Fibroblast of villous mesenchyme (primary cell): Measurements from ENCODE around the gene MFSD11. TPM values are rescaled to one million over a fixed set of nuclear protein-coding genes. Genes with fewer than 3 reads are reported as not detected.

Experiments used
- DNase-seq: peaks from one replicate; pipeline ENCODE4 v3.0.0-alpha.2; 2010; ENCODE audit warnings: low read depth
- H3K4me3 ChIP-seq: 2 replicates; pipeline ENCODE4 v1.5.1; 2011; ENCODE audit warnings: low read depth, mild to moderate bottlenecking, low read length
- total RNA-seq: library from RNA; depleted of rRNA; stranded (reverse); fragments of >200 nt; gene quantifications from 2 replicates; pipeline ENCODE4 v1.2.3, GENCODE V29; 2012
- TF ChIP-seq, protein P1 (sequence below): IDR thresholded peaks from 2 replicates; pipeline ENCODE4 v1.5.1; 2012; ENCODE audit warnings: low read depth, mild to moderate bottlenecking, low read length; ENCODE audit not compliant: insufficient read depth

Gene MFSD11
- total RNA-seq, 1 donor: 44.5 TPM

DNA sequence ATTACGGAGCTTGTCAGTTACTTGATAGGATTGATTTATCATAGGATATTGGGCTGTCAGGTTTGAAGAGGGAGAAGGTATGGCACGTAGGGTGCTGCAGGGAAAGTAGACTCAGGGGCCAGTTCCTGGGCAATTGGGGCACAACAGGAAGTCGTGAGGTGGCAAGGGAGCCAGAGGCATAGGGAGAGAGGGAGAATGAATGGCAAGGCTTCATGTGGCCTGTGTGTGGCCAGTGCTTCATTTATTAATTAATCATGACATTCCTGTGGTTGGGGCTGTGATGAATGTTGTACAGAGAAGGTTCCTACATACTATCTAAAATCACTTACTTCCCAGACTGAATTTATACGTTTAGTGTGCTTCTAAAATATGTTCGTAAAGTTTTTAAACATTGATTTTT, 19.3 kb downstream of the MFSD11 start:
- H3K4me3 ChIP-seq: no peak overlapping the region
- TF ChIP-seq, protein P1, sequence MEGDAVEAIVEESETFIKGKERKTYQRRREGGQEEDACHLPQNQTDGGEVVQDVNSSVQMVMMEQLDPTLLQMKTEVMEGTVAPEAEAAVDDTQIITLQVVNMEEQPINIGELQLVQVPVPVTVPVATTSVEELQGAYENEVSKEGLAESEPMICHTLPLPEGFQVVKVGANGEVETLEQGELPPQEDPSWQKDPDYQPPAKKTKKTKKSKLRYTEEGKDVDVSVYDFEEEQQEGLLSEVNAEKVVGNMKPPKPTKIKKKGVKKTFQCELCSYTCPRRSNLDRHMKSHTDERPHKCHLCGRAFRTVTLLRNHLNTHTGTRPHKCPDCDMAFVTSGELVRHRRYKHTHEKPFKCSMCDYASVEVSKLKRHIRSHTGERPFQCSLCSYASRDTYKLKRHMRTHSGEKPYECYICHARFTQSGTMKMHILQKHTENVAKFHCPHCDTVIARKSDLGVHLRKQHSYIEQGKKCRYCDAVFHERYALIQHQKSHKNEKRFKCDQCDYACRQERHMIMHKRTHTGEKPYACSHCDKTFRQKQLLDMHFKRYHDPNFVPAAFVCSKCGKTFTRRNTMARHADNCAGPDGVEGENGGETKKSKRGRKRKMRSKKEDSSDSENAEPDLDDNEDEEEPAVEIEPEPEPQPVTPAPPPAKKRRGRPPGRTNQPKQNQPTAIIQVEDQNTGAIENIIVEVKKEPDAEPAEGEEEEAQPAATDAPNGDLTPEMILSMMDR: no peak
- no peak for DNase-seq

DNA sequence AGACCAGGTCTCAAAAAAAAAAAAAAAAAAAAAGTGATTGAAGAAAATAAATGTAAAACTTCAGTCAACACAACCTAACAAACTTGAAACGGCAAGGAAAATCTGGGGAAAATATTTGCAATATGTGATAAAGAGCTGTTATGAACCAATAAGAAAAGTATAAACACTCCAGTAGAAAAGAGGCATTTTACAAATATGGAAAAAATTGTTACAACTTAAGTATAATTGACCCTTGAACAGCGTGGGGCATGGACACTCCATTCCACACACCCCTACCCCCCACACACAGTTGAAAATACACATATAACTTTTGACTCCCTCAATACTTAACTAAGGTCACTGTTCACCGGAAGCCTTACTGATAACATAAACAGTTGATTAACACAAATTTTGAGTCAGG, 20.7 kb downstream of the MFSD11 start:
- DNase-seq: no peak
- TF ChIP-seq, protein P1: no peak
- H3K4me3 ChIP-seq: no peak overlapping the region

DNA sequence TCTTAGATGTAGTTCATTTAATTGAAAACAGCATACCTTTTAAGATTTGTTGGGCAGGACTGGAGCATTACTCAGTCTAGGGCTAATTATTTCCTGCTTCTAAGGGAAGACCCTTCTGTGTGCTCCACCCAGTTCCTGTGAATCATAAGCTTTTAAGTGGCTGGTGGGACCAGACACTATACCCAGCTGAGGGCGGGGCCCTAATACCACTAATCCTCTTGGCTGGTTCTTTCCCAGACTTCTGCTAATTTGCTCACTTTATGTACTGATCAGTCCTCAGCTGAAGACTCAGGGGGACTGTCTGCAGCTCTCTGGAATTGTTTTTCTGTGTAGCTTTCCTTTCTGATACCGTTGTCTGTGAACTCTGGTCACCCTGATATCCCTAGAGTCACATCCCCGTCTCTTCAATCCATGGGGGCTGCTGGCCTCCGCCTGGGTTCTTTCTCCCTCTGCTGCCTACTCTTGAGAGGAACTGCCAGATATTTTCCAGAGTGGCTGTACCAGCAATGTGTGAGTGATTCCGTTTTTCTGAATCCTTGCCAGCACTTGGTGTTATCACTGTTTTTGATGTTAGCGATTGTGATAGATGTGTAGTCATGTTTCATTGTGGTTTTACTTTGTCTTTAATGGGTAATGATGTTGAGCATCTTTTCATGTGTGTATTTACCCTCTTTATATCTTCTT, 35.1 kb downstream of the MFSD11 start:
- TF ChIP-seq, protein P1: peak; percentile 15
- peak overlapping the region; percentile 44 for H3K4me3 ChIP-seq
- peak; percentile 97 for DNase-seq

DNA sequence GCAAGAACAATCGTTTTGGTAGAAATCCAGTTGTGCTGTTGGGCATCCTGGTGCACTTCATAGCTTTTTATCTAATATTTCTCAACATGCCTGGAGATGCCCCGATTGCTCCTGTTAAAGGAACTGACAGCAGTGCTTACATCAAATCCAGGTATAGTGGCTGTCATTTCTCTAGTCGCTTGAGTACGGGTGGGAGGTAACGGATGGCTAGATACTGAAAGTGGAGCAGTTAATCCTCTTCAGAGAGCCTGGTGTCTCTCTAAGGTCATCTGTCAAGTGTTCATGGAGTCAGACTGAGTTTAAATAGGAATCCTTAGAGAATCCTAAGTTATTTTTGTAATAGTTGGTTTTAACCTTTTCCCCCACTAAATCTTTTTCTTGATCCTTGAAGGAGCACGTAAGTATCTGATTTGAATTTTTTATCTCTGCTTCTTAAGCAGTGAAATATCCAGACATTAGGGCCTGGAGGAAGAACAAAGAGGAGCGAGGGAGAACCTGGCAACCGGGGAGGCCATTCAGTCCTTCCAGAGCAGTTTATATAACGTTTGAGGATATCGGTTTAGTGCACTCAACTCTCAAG, 37.2 kb downstream of the MFSD11 start:
- no peak for DNase-seq
- TF ChIP-seq, protein P1: no peak
- no peak overlapping the region for H3K4me3 ChIP-seq

DNA sequence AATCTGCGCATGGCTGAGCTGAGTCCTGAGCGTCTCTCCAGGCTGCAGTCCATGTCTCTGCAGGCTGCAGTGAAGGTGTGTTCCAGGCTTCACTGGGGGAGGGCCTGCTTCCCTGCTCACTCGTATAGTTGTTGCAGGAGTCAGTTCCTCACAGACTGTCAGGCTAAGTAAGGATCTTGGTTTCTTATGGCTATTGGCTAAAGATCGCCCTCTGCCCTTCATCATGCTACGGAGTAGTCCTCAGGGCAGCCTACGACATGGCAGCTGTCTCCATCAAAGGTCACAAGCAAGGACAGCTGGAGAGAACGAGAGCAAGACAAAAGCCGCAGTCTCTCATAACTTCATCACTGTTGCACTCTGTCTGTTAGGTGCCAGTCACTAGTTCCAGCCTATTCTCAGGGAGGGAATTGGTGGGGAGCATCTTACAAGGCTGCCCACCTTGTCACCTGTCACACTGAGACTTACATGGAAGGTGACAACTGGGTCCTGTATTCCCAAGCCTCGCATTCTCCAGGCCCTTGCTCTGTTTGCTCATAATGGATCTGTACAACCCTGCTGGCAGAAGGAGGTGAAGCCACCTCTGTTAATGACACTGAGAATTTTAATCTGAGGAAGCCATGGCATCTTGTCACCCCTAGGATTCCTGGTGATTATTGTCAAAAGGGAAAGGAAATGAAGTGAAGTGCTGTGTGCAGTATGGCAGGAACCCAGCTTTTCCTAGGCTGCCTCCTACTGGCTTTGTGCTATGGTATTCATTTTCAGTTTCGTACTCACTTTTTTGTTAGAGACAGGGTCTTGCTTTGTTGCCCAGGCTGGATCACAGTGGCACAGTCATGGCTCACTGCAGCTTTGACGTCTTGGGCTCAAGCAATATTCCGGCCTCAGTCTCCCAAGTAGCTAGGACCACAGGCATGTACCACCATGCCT, 43.4 kb downstream of the MFSD11 start:
- no peak for DNase-seq
- TF ChIP-seq, protein P1: no peak
- no peak overlapping the region for H3K4me3 ChIP-seq

DNA sequence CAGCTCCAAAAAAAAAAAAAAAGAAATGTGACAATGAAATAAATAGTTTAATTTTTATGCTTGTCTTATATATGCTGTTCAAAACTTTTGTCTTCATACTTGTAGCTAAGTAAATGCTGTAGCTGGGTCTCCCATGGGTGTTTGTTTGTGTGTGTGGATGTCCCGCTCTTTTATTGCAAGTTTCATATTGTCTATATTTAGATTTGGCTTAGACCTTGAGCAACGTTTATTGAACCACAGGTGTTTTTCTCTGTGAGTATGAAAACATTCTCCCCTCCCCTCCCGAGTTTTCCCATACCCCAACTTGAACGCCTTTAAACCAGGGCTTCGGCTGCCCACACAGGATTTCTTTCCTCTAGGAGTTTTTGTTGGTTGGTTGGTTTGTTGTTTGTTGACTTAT, 45.2 kb downstream of the MFSD11 start:
- TF ChIP-seq, protein P1: no peak
- H3K4me3 ChIP-seq: no peak overlapping the region
- DNase-seq: no peak
